Trophoblast cell (in vitro differentiated cells and primary cell): ENCODE results near the gene LDB2.
A peak's percentile ranks its signal among the peaks of the same experiment; 100 is the strongest.

Experiments
- DNase-seq, 2 donors: peaks; one replicate each; pipeline ENCODE4 v3.0.0-alpha.2; 2016
- H2AFZ ChIP-seq: 2 replicates; pipeline ENCODE4 v1.6.1; 2013; ENCODE audit warnings: low read length, moderate library complexity, mild to moderate bottlenecking; ENCODE audit not compliant: insufficient read depth, poor library complexity
- H2AK5ac ChIP-seq: 2 replicates; pipeline ENCODE4 v1.6.1; 2013; ENCODE audit warnings: mild to moderate bottlenecking, low read length
- H2BK120ac ChIP-seq: 2 replicates; pipeline ENCODE4 v1.6.1; 2013; ENCODE audit warnings: low read length, mild to moderate bottlenecking, moderate library complexity; ENCODE audit not compliant: insufficient read depth, poor library complexity
- H2BK12ac ChIP-seq: 2 replicates; pipeline ENCODE4 v1.6.1; 2013; ENCODE audit warnings: mild to moderate bottlenecking, low read length, moderate library complexity
- H2BK5ac ChIP-seq: 2 replicates; pipeline ENCODE4 v1.6.1; 2013; ENCODE audit warnings: low read length, low read depth, moderate library complexity, mild to moderate bottlenecking; ENCODE audit not compliant: poor library complexity
- H3K14ac ChIP-seq: 2 replicates; pipeline ENCODE4 v1.6.1; 2013; ENCODE audit warnings: mild to moderate bottlenecking, low read length
- H3K18ac ChIP-seq: 2 replicates; pipeline ENCODE4 v1.6.1; 2013; ENCODE audit warnings: mild to moderate bottlenecking, low read length
- H3K23ac ChIP-seq: 2 replicates; pipeline ENCODE4 v1.6.1; 2013; ENCODE audit warnings: low read length
- H3K27ac ChIP-seq: 2 replicates; pipeline ENCODE4 v1.5.1; 2013; ENCODE audit warnings: low read depth, mild to moderate bottlenecking, inconsistent platforms, low read length, moderate library complexity
- H3K27me3 ChIP-seq: 2 replicates; pipeline ENCODE4 v1.6.1; 2013; ENCODE audit warnings: inconsistent platforms, mild to moderate bottlenecking, low read length, moderate library complexity; ENCODE audit not compliant: insufficient read depth
- H3K36me3 ChIP-seq, 2 experiments: 1 replicate in 1 of 2; 2 replicates in 1 of 2; pipeline ENCODE4 v1.6.1; 2013; ENCODE audit warnings: low read length in 2 of 2, mild to moderate bottlenecking in 2 of 2, moderate library complexity in 1 of 2; ENCODE audit not compliant: insufficient read depth in 2 of 2, control insufficient read depth in 1 of 2
- H3K4ac ChIP-seq: 2 replicates; pipeline ENCODE4 v1.6.1; 2013; ENCODE audit warnings: low read depth, mild to moderate bottlenecking, low read length, moderate library complexity
- H3K4me1 ChIP-seq, 2 experiments: 1 replicate in 1 of 2; 2 replicates in 1 of 2; pipeline ENCODE4 v1.6.1; 2013; ENCODE audit warnings: low read length in 2 of 2, mild to moderate bottlenecking in 2 of 2, moderate library complexity in 1 of 2; ENCODE audit not compliant: insufficient read depth in 2 of 2, control insufficient read depth in 1 of 2
- H3K4me2 ChIP-seq: 2 replicates; pipeline ENCODE4 v1.6.1; 2013; ENCODE audit warnings: inconsistent platforms, mild to moderate bottlenecking, low read length, moderate library complexity
- H3K4me3 ChIP-seq: 2 replicates; pipeline ENCODE4 v1.5.1; 2013; ENCODE audit warnings: mild to moderate bottlenecking, low read depth, low read length, inconsistent platforms
- H3K79me1 ChIP-seq: one replicate; pipeline ENCODE4 v1.6.1; 2013; ENCODE audit warnings: low read length
- H3K79me2 ChIP-seq: 2 replicates; pipeline ENCODE4 v1.6.1; 2013; ENCODE audit warnings: low read length, mild to moderate bottlenecking; ENCODE audit not compliant: control insufficient read depth, insufficient read depth, poor library complexity
- H3K9ac ChIP-seq: 2 replicates; pipeline ENCODE4 v1.6.1; 2013; ENCODE audit warnings: mild to moderate bottlenecking, low read length
- H3K9me3 ChIP-seq: 2 replicates; pipeline ENCODE4 v1.6.1; 2013; ENCODE audit warnings: low read depth, mild to moderate bottlenecking, control low read depth, inconsistent platforms, low read length; ENCODE audit not compliant: insufficient read depth
- H4K12ac ChIP-seq: 2 replicates; pipeline ENCODE4 v1.6.1; 2013; ENCODE audit warnings: low read depth, mild to moderate bottlenecking, low read length, moderate library complexity
- H4K8ac ChIP-seq: 2 replicates; pipeline ENCODE4 v1.6.1; 2013; ENCODE audit warnings: low read depth, mild to moderate bottlenecking, low read length, moderate library complexity
- H4K91ac ChIP-seq: one replicate; pipeline ENCODE4 v1.6.1; 2013; ENCODE audit warnings: low read depth, mild to moderate bottlenecking, low read length, moderate library complexity
- WGBS: extraction: QIAGEN DNeasy Blood & Tissue Kit; methylation state at CpG from one replicate; pipeline ENCODE4 v1.1.7; 2013; ENCODE audit warnings: missing lambda C conversion rate; ENCODE audit not compliant: insufficient read length, insufficient coverage; ENCODE audit errors: extremely low coverage; 5-methylcytosine and 5-hydroxymethylcytosine counted together

LDB2 gene

DNA sequence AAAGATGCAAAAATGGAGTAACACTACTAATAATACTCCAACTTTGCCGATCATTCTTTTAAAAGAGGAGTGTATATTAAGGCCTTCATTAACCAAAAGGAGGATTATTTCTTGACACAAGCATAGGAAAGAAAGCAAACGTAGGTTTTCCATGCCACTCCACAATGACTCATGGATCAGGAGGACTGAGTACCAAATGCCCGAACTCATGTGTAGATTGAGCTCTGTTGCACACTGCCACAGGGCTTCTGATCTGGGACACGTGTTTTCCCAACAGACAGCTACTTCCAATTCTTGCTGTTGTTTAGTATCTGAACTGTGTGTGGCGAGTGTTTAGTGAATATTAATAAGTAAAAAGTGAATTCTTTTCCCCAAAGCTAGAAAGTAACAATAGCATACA is 131.2 kb downstream of the LDB2 start:
- Histone ChIP-seq H3K14ac (no peak overlapping the region), H3K18ac (no peak overlapping the region), H2AK5ac (no peak overlapping the region)

DNA sequence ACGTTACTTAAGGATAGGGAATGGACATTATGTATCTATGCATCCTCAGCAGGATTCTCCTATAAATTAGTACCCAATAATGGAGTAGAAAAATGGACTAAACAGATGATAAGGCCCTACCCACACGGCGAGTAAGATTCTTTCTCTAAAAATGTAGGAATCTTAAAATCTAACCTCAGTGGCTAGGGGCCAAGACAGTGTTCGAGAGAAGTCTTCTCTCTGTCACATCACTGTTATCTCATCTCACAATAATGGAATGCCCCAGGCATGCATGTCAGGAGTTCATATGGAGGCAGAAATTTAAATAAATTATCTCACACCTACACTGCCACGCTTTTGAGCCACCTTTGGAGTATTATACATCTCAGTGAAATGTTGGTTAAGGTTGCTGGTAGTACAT is 132.9 kb downstream of the LDB2 start:
- H3K9me3 ChIP-seq: no peaks in the 10 kb centered on the region
- no CpG with 5 or more reads among the region's 5 CpGs for WGBS

More for the DNA sequence above, 131.2 kb downstream of the LDB2 start:
- no peaks in the 10 kb centered on the region for H3K36me3 ChIP-seq
- no peaks in the 10 kb centered on the region for H3K4me1 ChIP-seq
- H4K91ac ChIP-seq: no peak overlapping the region
- H3K27me3 ChIP-seq: no peaks in the 10 kb centered on the region
- no peak overlapping the region for H3K23ac ChIP-seq
- H3K79me1 ChIP-seq: no peaks in the 10 kb centered on the region
- H3K4me3 ChIP-seq: no peak overlapping the region
- H2BK5ac ChIP-seq: no peak overlapping the region
- no peak overlapping the region for H2AFZ ChIP-seq
- WGBS: no CpG with 5 or more reads among the region's 5 CpGs
- H3K4ac ChIP-seq: no peak overlapping the region
- no peak overlapping the region for H2BK120ac ChIP-seq
- no peak overlapping the region for H2BK12ac ChIP-seq
- H4K12ac ChIP-seq: no peak overlapping the region
- no peak overlapping the region for H3K4me2 ChIP-seq
- no peaks in the 10 kb centered on the region for H3K79me2 ChIP-seq
- no peak for DNase-seq
- no peak overlapping the region for H3K9ac ChIP-seq
- H3K27ac ChIP-seq: no peak overlapping the region
- no peaks in the 10 kb centered on the region for H3K9me3 ChIP-seq
- H4K8ac ChIP-seq: no peak overlapping the region

DNA sequence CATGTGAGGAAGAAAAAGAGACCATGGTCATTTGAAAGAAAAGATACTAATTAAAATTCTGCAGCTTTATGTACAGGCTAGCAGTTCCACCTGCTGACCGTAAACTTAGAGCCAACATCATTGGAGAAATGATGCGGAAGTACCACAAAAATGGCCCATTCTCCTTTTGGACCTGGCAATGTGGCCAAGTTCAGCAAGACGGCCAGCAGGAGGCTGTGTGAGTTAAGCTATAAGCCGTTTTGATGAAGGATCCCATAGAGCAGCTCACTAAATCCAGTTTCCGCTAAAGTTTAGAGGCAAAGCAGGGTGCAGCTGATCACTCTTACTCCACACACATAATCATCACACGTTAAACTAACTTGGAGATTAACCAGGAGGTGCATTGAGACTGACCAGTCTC is 133.8 kb downstream of the LDB2 start:
- Histone ChIP-seq H3K27ac (no peak overlapping the region), H3K4me2 (no peak overlapping the region), H2BK120ac (no peak overlapping the region), H3K18ac (no peak overlapping the region), H3K4me3 (no peak overlapping the region), H3K9ac (no peak overlapping the region), H3K27me3 (no peaks in the 10 kb centered on the region), H3K79me2 (no peaks in the 10 kb centered on the region), H4K12ac (no peak overlapping the region), H3K14ac (no peak overlapping the region), H2AK5ac (no peak overlapping the region), H3K4ac (no peak overlapping the region), H2AFZ (no peak overlapping the region), H2BK12ac (no peak overlapping the region), H3K9me3 (no peaks in the 10 kb centered on the region), H4K8ac (no peak overlapping the region), H3K36me3 (no peaks in the 10 kb centered on the region), H3K23ac (no peak overlapping the region), H3K79me1 (no peaks in the 10 kb centered on the region), H4K91ac (no peak overlapping the region), H3K4me1 (no peaks in the 10 kb centered on the region), H2BK5ac (no peak overlapping the region)
- DNase-seq: no peak
- WGBS: no CpG with 5 or more reads among the region's 6 CpGs

More for the DNA sequence above, 132.9 kb downstream of the LDB2 start:
- no peak overlapping the region for H3K4me3 ChIP-seq
- no peak overlapping the region for H2AK5ac ChIP-seq
- no peak overlapping the region for H2AFZ ChIP-seq
- no peak overlapping the region for H3K9ac ChIP-seq
- no peak overlapping the region for H3K18ac ChIP-seq
- H3K27ac ChIP-seq: no peak overlapping the region
- H3K4ac ChIP-seq: no peak overlapping the region
- H3K27me3 ChIP-seq: no peaks in the 10 kb centered on the region
- no peak overlapping the region for H3K23ac ChIP-seq
- no peak overlapping the region for H2BK120ac ChIP-seq
- no peak overlapping the region for H4K91ac ChIP-seq
- no peaks in the 10 kb centered on the region for H3K79me2 ChIP-seq
- H3K14ac ChIP-seq: no peak overlapping the region
- no peak overlapping the region for H2BK12ac ChIP-seq
- H3K79me1 ChIP-seq: no peaks in the 10 kb centered on the region
- peak; percentile 29 to 62 for DNase-seq
- H3K4me1 ChIP-seq: no peaks in the 10 kb centered on the region
- H3K36me3 ChIP-seq: no peaks in the 10 kb centered on the region
- H4K8ac ChIP-seq: no peak overlapping the region
- no peak overlapping the region for H2BK5ac ChIP-seq
- H4K12ac ChIP-seq: no peak overlapping the region
- no peak overlapping the region for H3K4me2 ChIP-seq

DNA sequence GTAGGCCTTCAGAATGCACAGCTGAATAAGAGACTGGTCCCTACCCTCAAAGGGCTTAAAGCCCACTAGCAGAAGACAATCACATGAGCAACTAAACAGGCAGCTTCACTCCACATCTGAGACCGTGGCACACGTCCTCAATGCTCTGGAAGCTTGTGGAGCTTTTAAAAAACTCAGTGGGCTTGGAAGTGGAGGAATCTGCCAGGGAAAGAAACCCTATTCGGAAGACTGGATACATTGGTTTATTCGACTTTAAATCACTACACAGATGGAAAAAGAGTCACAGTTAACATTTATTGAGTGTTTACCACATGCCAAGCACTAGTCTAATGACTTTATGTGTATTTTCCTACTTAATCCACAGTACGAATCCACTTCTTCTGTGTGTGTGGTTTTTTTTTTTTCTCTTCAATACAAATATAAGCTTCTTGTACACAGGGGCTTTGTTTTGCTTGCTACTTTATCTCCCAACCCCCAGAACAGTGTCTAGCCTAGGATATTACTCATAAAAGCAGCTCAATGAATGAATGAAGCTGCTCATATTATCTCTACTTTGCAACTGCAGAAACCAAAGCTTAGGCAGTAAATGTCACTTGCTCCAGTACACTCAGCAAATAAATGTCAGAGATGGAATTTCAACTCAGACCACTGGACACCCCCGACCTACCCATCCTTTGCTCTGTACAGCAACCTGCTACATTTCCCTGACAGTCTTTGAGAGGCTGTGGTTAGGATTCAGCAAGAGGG is 137.7 kb downstream of the LDB2 start:
- no peak overlapping the region for H3K23ac ChIP-seq

More for the DNA sequence above, 137.7 kb downstream of the LDB2 start:
- Histone ChIP-seq H3K79me2 (no peaks in the 10 kb centered on the region), H3K27ac (no peak overlapping the region), H3K9ac (no peak overlapping the region), H3K9me3 (no peaks in the 10 kb centered on the region), H3K27me3 (no peaks in the 10 kb centered on the region), H2AK5ac (no peak overlapping the region), H2BK12ac (no peak overlapping the region), H4K91ac (no peak overlapping the region), H3K4me3 (no peak overlapping the region), H2BK5ac (no peak overlapping the region), H2BK120ac (no peak overlapping the region), H3K36me3 (no peaks in the 10 kb centered on the region), H4K12ac (no peak overlapping the region), H3K18ac (no peak overlapping the region), H3K4ac (no peak overlapping the region), H2AFZ (no peak overlapping the region), H3K4me1 (peaks cover 0 to 3% of the 10 kb centered on the region in 2 experiments), H3K4me2 (no peak overlapping the region), H3K14ac (no peak overlapping the region), H3K79me1 (no peaks in the 10 kb centered on the region), H4K8ac (no peak overlapping the region)
- DNase-seq: no peak
- WGBS: no CpG with 5 or more reads among the region's 6 CpGs
